H9 (cell line): ENCODE results near the gene SCIN. TPM values are rescaled to one million over a fixed set of nuclear protein-coding genes. Genes with fewer than 3 reads are reported as not detected.

Source experiments
- DNase-seq: peaks from one replicate; pipeline ENCODE4 v3.0.0-alpha.2; 2017
- H2AFZ ChIP-seq: one replicate; pipeline ENCODE4 v1.6.1; 2013; ENCODE audit warnings: mild to moderate bottlenecking, low read length, control low read depth, moderate library complexity
- H2AK5ac ChIP-seq: 2 replicates; pipeline ENCODE4 v1.6.1; 2013; ENCODE audit warnings: low read length, control low read depth, mixed read lengths; ENCODE audit not compliant: insufficient read length
- H2BK120ac ChIP-seq: one replicate; pipeline ENCODE4 v1.6.1; 2013; ENCODE audit warnings: low read depth, mild to moderate bottlenecking, low read length, control low read depth, inconsistent platforms; ENCODE audit not compliant: poor library complexity, severe bottlenecking
- H2BK12ac ChIP-seq: 2 replicates; pipeline ENCODE4 v1.6.1; 2013; ENCODE audit warnings: low read length, control low read depth, mixed read lengths, low read depth; ENCODE audit not compliant: insufficient read length
- H2BK15ac ChIP-seq: 2 replicates; pipeline ENCODE4 v1.6.1; 2013; ENCODE audit warnings: low read depth, low read length, control low read depth
- H2BK20ac ChIP-seq: one replicate; pipeline ENCODE4 v1.6.1; 2013; ENCODE audit warnings: low read depth, mild to moderate bottlenecking, low read length, control low read depth, inconsistent platforms; ENCODE audit not compliant: poor library complexity, severe bottlenecking
- H2BK5ac ChIP-seq: 2 replicates; pipeline ENCODE4 v1.6.1; 2013; ENCODE audit warnings: low read length, control low read depth, mixed read lengths; ENCODE audit not compliant: insufficient read length
- H3K14ac ChIP-seq: 2 replicates; pipeline ENCODE4 v1.6.1; 2013; ENCODE audit warnings: low read length, control low read depth; ENCODE audit not compliant: insufficient read depth
- H3K18ac ChIP-seq: 2 replicates; pipeline ENCODE4 v1.6.1; 2013; ENCODE audit warnings: low read depth, mild to moderate bottlenecking, mixed read lengths, low read length, control low read depth; ENCODE audit not compliant: insufficient read length
- H3K23ac ChIP-seq: 2 replicates; pipeline ENCODE4 v1.6.1; 2013; ENCODE audit warnings: low read length, control low read depth, mixed read lengths, low read depth; ENCODE audit not compliant: insufficient read length
- H3K23me2 ChIP-seq: 2 replicates; pipeline ENCODE4 v1.6.1; 2013; ENCODE audit warnings: low read depth, mild to moderate bottlenecking, mixed read lengths, low read length, control low read depth; ENCODE audit not compliant: insufficient read length, poor library complexity, severe bottlenecking
- H3K27ac ChIP-seq: 2 replicates; pipeline ENCODE4 v1.5.1; 2013; ENCODE audit warnings: low read length, control low read depth, mixed read lengths, low read depth; ENCODE audit not compliant: insufficient read length
- H3K27me3 ChIP-seq: 2 replicates; pipeline ENCODE4 v1.6.1; 2013; ENCODE audit warnings: low read length, control low read depth, inconsistent platforms; ENCODE audit not compliant: insufficient read depth
- H3K4ac ChIP-seq: 2 replicates; pipeline ENCODE4 v1.6.1; 2013; ENCODE audit warnings: low read depth, mild to moderate bottlenecking, control low read depth, inconsistent platforms, low read length, moderate library complexity
- H3K4me1 ChIP-seq: 2 replicates; pipeline ENCODE4 v1.6.1; 2013; ENCODE audit warnings: low read length, control low read depth, inconsistent platforms; ENCODE audit not compliant: insufficient read depth
- H3K4me2 ChIP-seq: 2 replicates; pipeline ENCODE4 v1.6.1; 2013; ENCODE audit warnings: low read length, control low read depth, mixed read lengths; ENCODE audit not compliant: insufficient read length, insufficient read depth
- H3K56ac ChIP-seq: 2 replicates; pipeline ENCODE4 v1.6.1; 2013; ENCODE audit warnings: low read depth, mild to moderate bottlenecking, mixed read lengths, low read length, control low read depth; ENCODE audit not compliant: insufficient read length
- H3K79me1 ChIP-seq: 2 replicates; pipeline ENCODE4 v1.6.1; 2013; ENCODE audit warnings: low read depth, mild to moderate bottlenecking, moderate library complexity, low read length, control low read depth, inconsistent platforms; ENCODE audit not compliant: insufficient read depth, poor library complexity, severe bottlenecking
- H3K79me2 ChIP-seq: 2 replicates; pipeline ENCODE4 v1.6.1; 2013; ENCODE audit warnings: low read length, control low read depth, inconsistent platforms; ENCODE audit not compliant: insufficient read depth
- H3K9ac ChIP-seq: 2 replicates; pipeline ENCODE4 v1.6.1; 2013; ENCODE audit warnings: low read length, control low read depth, mixed read lengths; ENCODE audit not compliant: insufficient read length; ENCODE audit errors: extremely low read depth
- H3K9me3 ChIP-seq: one replicate; pipeline ENCODE4 v1.6.1; 2013; ENCODE audit warnings: low read depth, low read length, inconsistent platforms; ENCODE audit not compliant: control insufficient read depth
- H3T11ph ChIP-seq: one replicate; pipeline ENCODE4 v1.6.1; 2013; ENCODE audit warnings: mild to moderate bottlenecking, low read length, control low read depth, inconsistent platforms
- H4K20me1 ChIP-seq: one replicate; pipeline ENCODE4 v1.6.1; 2013; ENCODE audit not compliant: control insufficient read depth, insufficient read length, insufficient read depth
- H4K5ac ChIP-seq: 2 replicates; pipeline ENCODE4 v1.6.1; 2013; ENCODE audit warnings: low read depth, mild to moderate bottlenecking, mixed read lengths, low read length, control low read depth; ENCODE audit not compliant: insufficient read length
- H4K8ac ChIP-seq: replicated peaks from 2 replicates; pipeline ENCODE4 v1.6.1; 2013; ENCODE audit warnings: low read length, control low read depth, mixed read lengths, low read depth; ENCODE audit not compliant: insufficient read length
- H4K91ac ChIP-seq: 2 replicates; pipeline ENCODE4 v1.6.1; 2013; ENCODE audit warnings: low read depth, mild to moderate bottlenecking, moderate library complexity, mixed read lengths, low read length, control low read depth; ENCODE audit not compliant: insufficient read length
- H3K27ac Mint-ChIP-seq, 3 experiments: 2 replicates in 2 of 3; 3 replicates in 1 of 3; pipeline ENCODE4 v1.8.0; 2020 to 2021; ENCODE audit warnings: mixed read lengths in 3 of 3, mild to moderate bottlenecking in 1 of 3, moderate library complexity in 1 of 3
- H3K27me3 Mint-ChIP-seq: 2 replicates; pipeline ENCODE4 v1.8.0; 2021; ENCODE audit warnings: low read depth, mild to moderate bottlenecking, moderate library complexity, mixed read lengths
- H3K36me3 Mint-ChIP-seq, 3 experiments: 2 replicates in 2 of 3; 3 replicates in 1 of 3; pipeline ENCODE4 v1.8.0; 2020 to 2021; ENCODE audit warnings: low read depth in 3 of 3, mixed read lengths in 3 of 3; ENCODE audit not compliant: insufficient read depth in 1 of 3
- H3K4me1 Mint-ChIP-seq, 2 experiments: 2 replicates each; pipeline ENCODE4 v1.8.0; 2020; ENCODE audit warnings: mixed read lengths in 2 of 2
- H3K4me3 Mint-ChIP-seq, 2 experiments: 2 replicates in 1 of 2; 3 replicates in 1 of 2; pipeline ENCODE4 v1.8.0; 2020 to 2021; ENCODE audit warnings: mild to moderate bottlenecking in 2 of 2, mixed read lengths in 2 of 2, moderate library complexity in 1 of 2
- H3K9me3 Mint-ChIP-seq, 2 experiments: 2 replicates in 1 of 2; 3 replicates in 1 of 2; pipeline ENCODE4 v1.8.0; 2020; ENCODE audit warnings: mild to moderate bottlenecking in 2 of 2, mixed read lengths in 2 of 2, moderate library complexity in 1 of 2
- CTCF ChIP-seq: fragments of 200-600 bp; sonication (generic); conservative IDR thresholded peaks from 3 replicates; pipeline ENCODE4 v1.8.0; 2021; ENCODE audit warnings: antibody characterized with exemption, mild to moderate bottlenecking
- WGBS: extraction: QIAGEN DNeasy Blood & Tissue Kit; methylation state at CpG from one replicate; pipeline ENCODE4 v1.1.7; 2013; ENCODE audit warnings: missing lambda C conversion rate, low lambda C conversion rate, mixed read lengths; ENCODE audit not compliant: insufficient read length; ENCODE audit errors: extremely low coverage; 5-methylcytosine and 5-hydroxymethylcytosine counted together
- total RNA-seq: library from RNA; stranded (reverse); gene quantifications from 2 replicates; pipeline ENCODE4 v1.2.1, GENCODE V29; 2021

The SCIN gene
- total RNA-seq, 1 experiment from 2014 or later, result 0.44 TPM

- H3K27me3 ChIP-seq, result peaks cover 17% of the 10 kb centered on the region; the same call in 1 of the 2 replicates
- no peaks in the 10 kb centered on the region for H3K4me1 ChIP-seq
- H3K14ac ChIP-seq, result no peak overlapping the region
- H3K27ac ChIP-seq, result no peak overlapping the region
- Mint-ChIP-seq H3K9me3 (no peaks in the 10 kb centered on the region; a peak in 1 of 5 replicates), H3K4me1 (peaks cover 13 to 19% of the 10 kb centered on the region in 2 experiments), H3K27me3 (peaks cover 46% of the 10 kb centered on the region), H3K36me3 (no peaks in the 10 kb centered on the region), H3K27ac (no peak overlapping the region), H3K4me3 (peak overlapping the region; percentile 72 to 87; a peak in 4 of 5 replicates)
- H3K56ac ChIP-seq, result no peak overlapping the region
- H4K91ac ChIP-seq, result no peak overlapping the region
- WGBS, result no CpG with 5 or more reads among the region's 5 CpGs
- no peak for DNase-seq
- no peak overlapping the region for H2BK12ac ChIP-seq
- H2AFZ ChIP-seq, result no peak overlapping the region
- no peaks in the 10 kb centered on the region for H3K79me1 ChIP-seq
- H2BK15ac ChIP-seq, result no peak overlapping the region
- H3T11ph ChIP-seq, result no peak overlapping the region
- H3K23me2 ChIP-seq, result peaks cover 13% of the 10 kb centered on the region
- no peak for TF ChIP-seq CTCF
- H2BK5ac ChIP-seq, result no peak overlapping the region
- no peak overlapping the region for H2AK5ac ChIP-seq
- H4K8ac ChIP-seq, result no peak overlapping the region
- no peak overlapping the region for H2BK120ac ChIP-seq
- H3K9ac ChIP-seq, result no peak overlapping the region
- no peak overlapping the region for H4K5ac ChIP-seq
- peak overlapping the region; percentile 89 for H3K4me2 ChIP-seq
- no peaks in the 10 kb centered on the region for H3K79me2 ChIP-seq
- no peak overlapping the region for H3K23ac ChIP-seq
- no peaks in the 10 kb centered on the region for H4K20me1 ChIP-seq
- no peak overlapping the region for H2BK20ac ChIP-seq
- no peak overlapping the region for H3K18ac ChIP-seq
- no peak overlapping the region for H3K4ac ChIP-seq
- no peaks in the 10 kb centered on the region for H3K9me3 ChIP-seq
Measured at GRCh38 chr7:12569673-12570072, 847 bp upstream of the SCIN start.
